Subcutaneous adipose tissue (tissue), 4 donors: ENCODE measurements around the gene DNMBP. TPM values are rescaled to one million over a fixed set of nuclear protein-coding genes. Genes with fewer than 3 reads are reported as not detected.

Experiments used
- total RNA-seq, 4 donors: library from RNA; depleted of rRNA; stranded (reverse); fragments of >200 nt; gene quantifications; one replicate each; pipeline ENCODE4 v1.1.0, GENCODE V29; 2016
- TF ChIP-seq, protein P1 (sequence below): fragments of 450-650 bp; IDR thresholded peaks from one replicate; pipeline ENCODE4 v1.5.1; 2016; ENCODE audit warnings: low read depth, mild to moderate bottlenecking, control low read depth, antibody characterized with exemption, moderate library complexity

The DNMBP gene
- total RNA-seq, 4 donors from 2014 or later, result 20.9 to 23.3 (median 21.5) TPM

DNA sequence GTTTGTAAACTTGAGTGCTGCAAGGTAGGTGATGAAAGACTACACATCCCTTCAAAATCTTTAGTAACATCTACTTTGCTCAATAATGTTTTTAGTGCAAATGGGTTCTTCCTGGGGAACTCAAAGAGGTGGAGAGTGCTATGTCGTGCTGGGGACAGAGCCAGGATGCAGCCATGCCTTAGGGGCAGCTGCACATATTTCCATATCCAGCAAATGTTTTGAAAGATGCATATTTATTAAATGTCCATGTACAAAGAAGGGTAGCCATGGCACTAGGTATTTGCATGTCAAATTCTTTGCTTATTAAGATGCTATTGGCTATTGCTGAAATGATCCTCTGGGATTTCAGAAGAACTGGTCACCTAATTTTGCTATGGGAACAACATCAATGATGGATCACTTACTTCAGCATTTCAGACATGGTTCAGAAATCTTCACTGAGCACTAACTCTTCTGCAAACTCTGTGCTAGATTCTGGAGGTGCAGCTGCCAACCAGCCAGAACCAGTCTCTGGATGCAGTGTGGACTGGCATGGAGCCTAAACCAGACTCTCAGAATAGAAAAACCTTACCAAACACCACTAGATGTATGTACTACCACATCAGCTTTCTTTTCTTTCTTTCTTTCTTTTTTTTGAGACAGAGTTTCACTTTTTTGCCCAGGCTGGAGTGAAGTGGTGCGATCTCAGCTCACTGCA lies 31.7 kb upstream of the DNMBP start:
- TF ChIP-seq, protein P1, sequence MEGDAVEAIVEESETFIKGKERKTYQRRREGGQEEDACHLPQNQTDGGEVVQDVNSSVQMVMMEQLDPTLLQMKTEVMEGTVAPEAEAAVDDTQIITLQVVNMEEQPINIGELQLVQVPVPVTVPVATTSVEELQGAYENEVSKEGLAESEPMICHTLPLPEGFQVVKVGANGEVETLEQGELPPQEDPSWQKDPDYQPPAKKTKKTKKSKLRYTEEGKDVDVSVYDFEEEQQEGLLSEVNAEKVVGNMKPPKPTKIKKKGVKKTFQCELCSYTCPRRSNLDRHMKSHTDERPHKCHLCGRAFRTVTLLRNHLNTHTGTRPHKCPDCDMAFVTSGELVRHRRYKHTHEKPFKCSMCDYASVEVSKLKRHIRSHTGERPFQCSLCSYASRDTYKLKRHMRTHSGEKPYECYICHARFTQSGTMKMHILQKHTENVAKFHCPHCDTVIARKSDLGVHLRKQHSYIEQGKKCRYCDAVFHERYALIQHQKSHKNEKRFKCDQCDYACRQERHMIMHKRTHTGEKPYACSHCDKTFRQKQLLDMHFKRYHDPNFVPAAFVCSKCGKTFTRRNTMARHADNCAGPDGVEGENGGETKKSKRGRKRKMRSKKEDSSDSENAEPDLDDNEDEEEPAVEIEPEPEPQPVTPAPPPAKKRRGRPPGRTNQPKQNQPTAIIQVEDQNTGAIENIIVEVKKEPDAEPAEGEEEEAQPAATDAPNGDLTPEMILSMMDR, result no peak

DNA sequence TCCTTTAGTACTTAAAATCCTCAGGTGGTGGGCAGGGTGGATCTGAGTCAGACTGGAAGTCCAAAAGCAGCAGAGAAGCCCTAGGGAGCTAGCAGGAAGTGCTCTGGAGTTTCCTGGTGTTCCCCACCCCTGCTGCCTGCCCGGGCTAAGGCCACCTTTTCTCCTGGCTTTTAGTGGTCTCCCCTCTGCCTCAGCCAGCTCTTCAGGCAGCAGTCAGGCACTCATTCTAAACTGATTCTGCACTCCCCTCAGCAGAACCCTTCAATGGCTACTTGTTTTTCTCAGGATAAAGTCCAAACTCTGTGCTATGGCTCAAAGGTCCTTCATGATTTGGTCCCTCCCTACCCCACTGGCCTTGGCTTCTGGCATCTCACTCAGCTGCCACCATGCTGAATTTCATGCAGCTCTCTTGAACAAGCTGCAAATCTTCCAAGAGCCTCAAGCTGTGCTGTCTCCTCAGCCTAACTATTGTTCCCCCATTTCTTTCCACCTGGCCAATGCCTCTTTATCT lies 28.9 kb upstream of the DNMBP start:
- TF ChIP-seq, protein P1, result no peak

- TF ChIP-seq, protein P1, result no peak
Observed at GRCh38 chr10:100037758-100038315, 28.1 kb upstream of the DNMBP start.

- TF ChIP-seq, protein P1, result no peak
Observed at GRCh38 chr10:100036850-100037249, 27.1 kb upstream of the DNMBP start.

DNA sequence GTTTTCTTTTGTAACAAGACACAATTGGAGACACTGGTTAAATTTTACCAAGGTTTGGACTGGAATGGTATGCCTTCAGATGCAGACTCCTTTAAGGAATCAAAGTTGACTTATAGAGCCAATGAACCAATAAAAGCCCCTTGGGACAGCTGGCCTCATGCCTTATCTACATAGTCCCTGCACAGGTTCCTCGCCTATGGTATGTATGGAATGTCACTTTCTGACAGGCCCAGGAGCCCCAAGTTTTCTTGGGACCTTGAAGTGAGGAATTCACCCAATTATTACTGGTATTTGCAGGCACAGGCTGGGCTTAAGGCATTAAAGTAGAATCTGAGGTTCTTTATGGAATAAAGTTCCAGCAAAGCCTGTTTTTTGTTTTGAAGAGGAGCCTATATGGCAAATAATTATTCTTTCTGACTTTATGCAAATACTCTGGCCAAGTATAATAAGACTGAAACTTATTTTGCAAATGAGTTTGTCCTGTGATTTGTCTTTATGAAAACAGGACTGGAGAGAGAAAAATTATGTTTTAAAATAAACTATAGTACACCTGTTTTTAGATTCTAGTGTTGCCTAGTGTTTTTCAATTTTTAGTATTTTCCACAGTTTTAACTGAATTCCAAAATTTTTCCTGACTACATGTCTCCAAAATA lies 24.1 kb upstream of the DNMBP start:
- TF ChIP-seq, protein P1, result no peak

DNA sequence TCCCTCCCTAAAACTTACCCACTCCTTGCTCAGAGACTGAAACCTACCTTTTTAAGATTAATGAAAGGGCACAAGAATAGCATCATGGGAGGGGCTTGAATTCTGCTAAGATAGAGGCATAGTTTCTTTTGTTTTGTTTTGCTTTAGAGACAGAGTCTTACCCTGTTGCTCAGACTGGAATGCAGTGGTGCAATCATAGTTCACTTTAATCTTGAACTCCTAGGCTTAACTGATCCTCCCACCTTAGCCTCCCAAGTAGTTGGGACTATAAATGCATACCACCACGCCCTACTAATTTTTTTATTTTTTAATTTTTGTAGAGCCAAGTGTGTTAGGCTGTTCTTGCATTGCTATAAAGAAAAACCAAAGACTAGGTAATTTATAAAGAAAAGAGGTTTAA lies 17.7 kb upstream of the DNMBP start:
- TF ChIP-seq, protein P1, result no peak

DNA sequence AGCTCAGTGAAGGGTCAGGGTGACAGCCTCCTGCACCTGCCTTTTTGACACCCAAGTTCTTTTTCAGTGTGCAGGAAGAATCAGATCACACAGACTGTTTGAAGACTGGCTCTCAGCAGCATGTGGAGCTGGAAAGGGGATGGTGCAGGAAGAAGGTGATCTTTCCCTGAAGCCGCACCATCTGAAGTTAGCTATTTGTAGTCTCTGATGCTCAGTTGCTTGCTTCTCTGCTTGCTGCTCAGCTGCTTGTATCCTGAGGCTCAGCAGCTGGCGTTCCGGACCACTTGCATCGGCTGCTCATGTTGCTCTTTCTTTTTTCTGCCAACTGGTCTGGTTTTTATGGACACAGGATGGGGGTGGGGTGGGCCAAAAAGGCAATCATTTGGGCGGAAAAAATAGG lies 15.8 kb upstream of the DNMBP start:
- TF ChIP-seq, protein P1, result no peak
